Duodenal mucosa (tissue), 2 donors: ENCODE data around the gene MARK3.

Experiments
- H3K27ac ChIP-seq: one replicate; pipeline ENCODE4 v1.7.0; 2013; ENCODE audit warnings: low read depth, low read length
- H3K27me3 ChIP-seq, 2 donors: one replicate each; pipeline ENCODE4 v1.7.0; 2013; ENCODE audit warnings: low read length in 2 of 2, control low read depth in 1 of 2; ENCODE audit not compliant: insufficient read depth in 2 of 2, control insufficient read depth in 1 of 2
- H3K36me3 ChIP-seq, 2 donors: one replicate each; pipeline ENCODE4 v1.7.0; 2013; ENCODE audit warnings: low read length in 2 of 2, control low read depth in 1 of 2; ENCODE audit not compliant: insufficient read depth in 2 of 2, control insufficient read depth in 1 of 2
- H3K4me1 ChIP-seq, 2 donors: one replicate each; pipeline ENCODE4 v1.7.0; 2013; ENCODE audit warnings: low read length in 2 of 2, control low read depth in 1 of 2; ENCODE audit not compliant: insufficient read depth in 2 of 2, control insufficient read depth in 1 of 2
- H3K4me3 ChIP-seq, 2 donors: one replicate each; pipeline ENCODE4 v1.7.0; 2013; ENCODE audit warnings: low read length in 2 of 2, low read depth in 1 of 2
- H3K9ac ChIP-seq, 2 donors: one replicate each; pipeline ENCODE4 v1.7.0; 2013; ENCODE audit warnings: low read length in 2 of 2, low read depth in 1 of 2
- H3K9me3 ChIP-seq, 2 donors: one replicate each; pipeline ENCODE4 v1.7.0; 2013; ENCODE audit warnings: low read length in 2 of 2, control low read depth in 1 of 2; ENCODE audit not compliant: control insufficient read depth in 1 of 2

MARK3 gene

DNA sequence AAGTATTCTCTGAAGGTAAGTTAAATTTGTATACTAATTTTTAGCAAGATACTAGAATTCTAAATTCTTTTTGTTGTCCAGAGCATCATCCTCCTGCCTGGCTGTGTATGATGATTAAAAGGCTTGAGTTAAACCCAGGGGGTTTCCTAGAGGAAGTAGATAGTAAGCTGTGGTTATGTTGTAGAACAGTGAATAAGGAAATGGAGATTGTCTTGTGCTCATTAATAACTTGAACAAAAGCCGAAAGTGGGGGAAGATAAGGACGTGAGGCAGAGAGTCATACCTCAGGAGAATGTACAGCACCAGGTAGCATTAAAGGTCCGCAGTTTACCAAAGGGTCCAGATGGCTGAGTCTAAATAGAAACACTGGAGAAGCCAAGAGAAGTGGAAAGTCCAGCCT is 95.4 kb downstream of the MARK3 start:
- Histone ChIP-seq H3K9me3 (no peaks in the 10 kb centered on the region), H3K4me1 (peaks cover 12 to 14% of the 10 kb centered on the region in 2 donors), H3K36me3 (peaks cover 13 to 54% of the 10 kb centered on the region in 2 donors), H3K27me3 (no peaks in the 10 kb centered on the region), H3K9ac (no peak overlapping the region), H3K4me3 (no peak overlapping the region), H3K27ac (no peak overlapping the region)

DNA sequence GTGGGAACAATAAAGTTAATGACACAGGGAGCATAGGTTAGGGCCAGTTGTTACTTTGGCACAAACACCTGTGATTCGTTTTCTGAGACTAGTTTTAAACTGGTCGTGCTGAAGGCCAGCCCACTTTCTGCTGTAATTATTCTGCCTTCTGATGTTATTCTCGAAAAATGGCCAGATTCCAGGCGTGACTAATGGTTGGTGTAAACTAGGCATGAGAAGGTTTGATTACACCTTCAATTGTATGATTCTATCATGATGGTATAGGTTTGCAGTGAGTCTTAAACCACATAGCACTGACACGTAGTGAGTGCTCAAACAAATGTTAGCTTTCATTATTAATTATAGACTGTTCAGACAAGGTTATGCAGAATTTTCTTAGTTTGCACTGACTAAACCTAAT is 98.4 kb downstream of the MARK3 start:
- Histone ChIP-seq H3K4me1 (peaks cover 12 to 14% of the 10 kb centered on the region in 2 donors), H3K27ac (no peak overlapping the region), H3K9ac (peak overlapping the region in 1 of 2 donors; percentile 10), H3K9me3 (no peaks in the 10 kb centered on the region), H3K4me3 (no peak overlapping the region), H3K36me3 (peaks cover 12 to 42% of the 10 kb centered on the region in 2 donors), H3K27me3 (no peaks in the 10 kb centered on the region)

DNA sequence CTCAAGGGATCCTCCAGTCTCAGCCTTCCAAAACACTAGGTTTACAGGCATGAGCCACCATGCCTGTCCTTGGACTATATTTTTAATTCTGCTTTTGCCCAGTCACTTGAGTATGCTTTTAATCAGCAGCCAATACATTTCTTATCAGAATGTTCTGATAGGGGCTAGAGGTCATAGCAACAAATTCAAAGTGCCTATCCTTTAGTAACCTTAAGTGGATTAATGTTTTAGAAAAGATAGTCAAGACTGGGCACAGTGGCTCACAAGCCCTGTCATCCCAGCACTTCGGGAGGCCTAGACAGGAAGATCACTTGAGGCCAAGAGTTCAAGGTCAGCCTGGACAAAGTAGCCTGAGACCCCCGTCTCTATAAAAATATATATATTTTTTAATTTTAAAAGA is 100.3 kb downstream of the MARK3 start:
- H3K9me3 ChIP-seq: no peaks in the 10 kb centered on the region
- no peak overlapping the region for H3K4me3 ChIP-seq
- H3K27ac ChIP-seq: no peak overlapping the region
- H3K9ac ChIP-seq: no peak overlapping the region
- peaks cover 9 to 14% of the 10 kb centered on the region in 2 donors for H3K4me1 ChIP-seq
- peaks cover 8 to 44% of the 10 kb centered on the region in 2 donors for H3K36me3 ChIP-seq
- H3K27me3 ChIP-seq: no peaks in the 10 kb centered on the region

DNA sequence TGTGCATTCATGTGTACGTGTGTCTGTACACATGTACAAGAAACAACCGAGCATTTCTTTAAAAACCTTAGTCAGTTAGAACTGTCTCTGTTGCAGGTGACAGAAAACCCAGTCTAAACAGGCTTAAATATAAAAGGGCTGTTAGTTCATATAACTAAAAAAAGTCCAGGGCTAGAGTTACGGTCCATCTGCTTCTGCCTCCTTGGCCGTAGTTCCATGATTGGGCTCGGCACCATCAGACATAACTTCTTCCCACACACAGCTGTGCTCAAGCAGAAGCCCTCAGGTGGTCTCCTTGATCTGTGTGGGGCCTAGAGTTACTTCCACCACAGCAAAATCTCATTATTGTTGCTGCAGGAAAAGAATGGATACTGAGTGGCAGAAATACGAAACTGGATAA is 102.9 kb downstream of the MARK3 start:
- H3K36me3 ChIP-seq: peaks cover 6 to 52% of the 10 kb centered on the region in 2 donors
- no peak overlapping the region for H3K27ac ChIP-seq
- peaks cover 8 to 9% of the 10 kb centered on the region in 2 donors for H3K4me1 ChIP-seq

DNA sequence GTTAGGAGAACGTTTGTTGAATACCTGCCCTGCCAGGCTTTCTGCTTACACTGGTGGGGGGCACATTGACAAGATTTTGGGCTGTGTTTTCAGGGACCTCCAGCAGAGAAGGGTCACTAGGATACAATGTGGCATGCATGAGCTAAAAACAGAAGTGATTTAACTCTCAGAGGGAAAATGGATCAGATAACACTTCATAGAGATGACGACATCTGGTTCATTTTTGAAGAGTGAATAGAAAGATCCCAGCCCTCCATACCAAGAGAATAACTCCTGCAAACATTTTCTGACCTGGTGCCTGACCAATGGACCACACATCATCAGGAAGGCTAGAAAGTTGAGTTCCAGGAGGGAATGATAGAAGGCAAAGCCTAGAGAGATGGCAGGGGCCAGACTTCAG is 103.7 kb downstream of the MARK3 start:
- Histone ChIP-seq H3K9ac (no peak overlapping the region), H3K9me3 (no peaks in the 10 kb centered on the region), H3K4me1 (peaks cover 4 to 6% of the 10 kb centered on the region in 2 donors), H3K27me3 (no peaks in the 10 kb centered on the region), H3K36me3 (peaks cover 6 to 55% of the 10 kb centered on the region in 2 donors), H3K4me3 (no peak overlapping the region), H3K27ac (no peak overlapping the region)

More for the DNA sequence above, 102.9 kb downstream of the MARK3 start:
- Histone ChIP-seq H3K4me3 (no peak overlapping the region), H3K9me3 (no peaks in the 10 kb centered on the region), H3K27me3 (no peaks in the 10 kb centered on the region), H3K9ac (no peak overlapping the region)

DNA sequence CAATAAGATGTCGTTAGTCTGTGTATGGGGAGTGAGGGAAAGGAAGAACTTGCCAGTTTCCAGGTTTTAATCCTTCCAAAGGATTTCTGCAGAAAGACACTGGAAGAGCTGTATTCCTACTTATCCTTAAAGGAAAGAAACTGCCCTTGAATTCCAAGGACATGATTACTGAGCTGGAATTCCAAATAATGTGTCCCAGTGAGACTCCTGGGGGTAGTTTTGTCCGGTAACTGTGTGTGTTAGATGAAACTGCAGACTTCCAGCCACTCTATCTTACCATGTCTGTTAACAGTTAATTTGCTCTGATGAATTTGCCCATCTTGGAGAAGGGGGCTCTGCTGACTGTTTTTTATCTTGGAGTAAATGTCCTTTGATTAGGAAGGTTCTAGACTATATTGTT is 104.4 kb downstream of the MARK3 start:
- H3K9me3 ChIP-seq: no peaks in the 10 kb centered on the region
- H3K27ac ChIP-seq: no peak overlapping the region
- H3K4me3 ChIP-seq: no peak overlapping the region
- no peak overlapping the region for H3K9ac ChIP-seq
- peaks cover 6 to 58% of the 10 kb centered on the region in 2 donors for H3K36me3 ChIP-seq
- H3K4me1 ChIP-seq: no peaks in the 10 kb centered on the region
- no peaks in the 10 kb centered on the region for H3K27me3 ChIP-seq

DNA sequence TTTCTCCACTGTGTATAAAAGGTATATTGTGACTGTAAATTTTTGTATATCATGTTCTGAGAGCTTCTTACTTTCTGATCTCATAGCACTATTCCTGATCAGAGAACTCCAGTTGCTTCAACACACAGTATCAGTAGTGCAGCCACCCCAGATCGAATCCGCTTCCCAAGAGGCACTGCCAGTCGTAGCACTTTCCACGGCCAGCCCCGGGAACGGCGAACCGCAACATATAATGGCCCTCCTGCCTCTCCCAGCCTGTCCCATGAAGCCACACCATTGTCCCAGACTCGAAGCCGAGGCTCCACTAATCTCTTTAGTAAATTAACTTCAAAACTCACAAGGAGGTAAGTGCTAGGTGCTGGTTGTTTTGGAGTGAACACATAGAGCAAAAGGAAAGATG is 106.5 kb downstream of the MARK3 start:
- peaks cover 17 to 74% of the 10 kb centered on the region in 2 donors for H3K36me3 ChIP-seq
- H3K9ac ChIP-seq: no peak overlapping the region
- H3K27me3 ChIP-seq: no peaks in the 10 kb centered on the region
- no peaks in the 10 kb centered on the region for H3K9me3 ChIP-seq
- H3K4me3 ChIP-seq: no peak overlapping the region
- no peaks in the 10 kb centered on the region for H3K4me1 ChIP-seq
- H3K27ac ChIP-seq: no peak overlapping the region

DNA sequence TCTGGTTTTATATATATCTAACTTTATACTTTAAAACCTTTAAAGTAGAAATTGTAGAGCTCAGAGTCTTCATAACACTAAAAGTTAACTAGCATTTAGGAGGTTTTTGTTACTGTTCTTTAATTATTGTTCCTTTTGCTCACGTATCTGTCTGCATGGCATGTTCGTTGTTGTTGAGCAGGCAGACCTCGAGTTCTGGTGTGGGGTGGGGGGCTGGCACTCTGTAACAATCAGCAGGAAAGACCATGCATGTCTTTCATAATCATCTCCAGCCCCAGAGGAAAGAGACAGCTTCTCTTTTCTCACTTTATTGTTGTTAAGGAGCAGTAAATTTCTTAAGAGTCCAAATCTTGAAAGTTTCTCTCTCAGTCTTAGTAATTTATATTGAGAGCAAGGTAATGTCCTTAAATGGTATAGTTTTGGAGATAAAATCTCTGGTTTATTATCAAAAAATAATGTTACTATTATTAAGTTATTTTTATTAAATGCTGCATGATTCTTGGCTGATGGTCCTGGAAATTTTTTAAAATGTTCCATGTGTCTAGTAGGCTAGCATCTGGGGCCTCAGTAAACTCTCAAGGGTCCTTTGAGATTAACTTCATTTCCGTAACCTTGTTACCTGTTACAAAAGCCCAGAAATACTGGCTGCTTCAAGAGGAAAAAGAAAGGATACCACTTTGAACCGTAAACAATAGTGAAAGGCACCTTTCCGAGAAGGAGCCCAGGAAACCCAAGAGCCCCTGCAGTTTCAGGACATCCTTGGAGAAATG is 107.1 kb downstream of the MARK3 start:
- Histone ChIP-seq H3K9me3 (no peaks in the 10 kb centered on the region), H3K4me3 (no peak overlapping the region), H3K27me3 (no peaks in the 10 kb centered on the region), H3K4me1 (no peaks in the 10 kb centered on the region), H3K36me3 (peaks cover 16 to 75% of the 10 kb centered on the region in 2 donors), H3K9ac (no peak overlapping the region), H3K27ac (no peak overlapping the region)

DNA sequence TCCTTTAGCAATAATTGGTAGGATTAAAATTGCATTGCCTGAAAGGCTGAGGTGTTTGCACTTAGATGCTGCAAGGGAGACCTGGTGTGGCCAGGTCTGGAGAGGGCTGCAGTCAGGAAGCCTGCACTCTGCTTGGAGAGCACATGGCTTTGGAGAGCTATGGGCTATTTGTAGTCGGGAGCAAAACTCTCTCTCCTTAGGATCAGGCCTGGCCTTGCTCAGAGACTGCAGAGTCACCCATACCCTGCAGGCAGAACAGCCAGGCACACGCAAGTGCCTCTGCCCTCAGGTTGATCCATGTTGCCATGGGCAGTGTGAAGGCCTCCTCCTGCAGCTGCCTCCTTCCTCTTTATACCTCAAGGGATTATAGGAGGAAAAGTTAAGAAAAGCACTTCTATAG is 110.6 kb downstream of the MARK3 start:
- H3K4me3 ChIP-seq: no peak overlapping the region
- H3K9ac ChIP-seq: no peak overlapping the region
- no peaks in the 10 kb centered on the region for H3K4me1 ChIP-seq
- H3K27me3 ChIP-seq: no peaks in the 10 kb centered on the region
- H3K9me3 ChIP-seq: no peaks in the 10 kb centered on the region
- H3K27ac ChIP-seq: no peak overlapping the region
- peaks cover 16 to 61% of the 10 kb centered on the region in 2 donors for H3K36me3 ChIP-seq

DNA sequence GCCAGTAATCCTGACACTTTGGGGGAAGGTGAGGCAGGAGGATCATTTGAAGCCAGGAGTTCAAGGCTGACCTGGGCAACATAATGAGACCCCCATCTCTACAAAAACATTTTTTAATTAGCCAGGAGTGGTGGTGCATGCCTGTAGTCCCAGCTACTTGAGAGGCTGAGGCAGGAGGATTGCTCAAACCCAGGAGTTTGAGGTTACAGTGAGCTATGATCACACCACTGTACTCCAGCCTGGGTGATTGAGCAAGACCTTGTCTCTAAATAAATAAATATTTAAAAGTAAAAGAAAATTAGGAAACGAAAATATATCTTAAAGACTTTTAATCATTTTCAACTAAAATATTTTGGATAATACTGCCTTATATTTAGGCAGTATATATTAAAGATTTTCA is 111.6 kb downstream of the MARK3 start:
- H3K36me3 ChIP-seq: peaks cover 19 to 62% of the 10 kb centered on the region in 2 donors
- H3K9ac ChIP-seq: no peak overlapping the region
- H3K27ac ChIP-seq: no peak overlapping the region
- no peak overlapping the region for H3K4me3 ChIP-seq
- no peaks in the 10 kb centered on the region for H3K27me3 ChIP-seq
- no peaks in the 10 kb centered on the region for H3K9me3 ChIP-seq
- no peaks in the 10 kb centered on the region for H3K4me1 ChIP-seq
